HG03108 (cell line): ENCODE measurements around the gene EGFLAM.

Source experiments
- ATAC-seq: cut with Tn5 transposase; IDR thresholded peaks from one replicate; pipeline ENCODE4 v1.9.1; 2021; ENCODE audit warnings: moderate library complexity; ENCODE audit not compliant: unreplicated experiment

EGFLAM gene

DNA sequence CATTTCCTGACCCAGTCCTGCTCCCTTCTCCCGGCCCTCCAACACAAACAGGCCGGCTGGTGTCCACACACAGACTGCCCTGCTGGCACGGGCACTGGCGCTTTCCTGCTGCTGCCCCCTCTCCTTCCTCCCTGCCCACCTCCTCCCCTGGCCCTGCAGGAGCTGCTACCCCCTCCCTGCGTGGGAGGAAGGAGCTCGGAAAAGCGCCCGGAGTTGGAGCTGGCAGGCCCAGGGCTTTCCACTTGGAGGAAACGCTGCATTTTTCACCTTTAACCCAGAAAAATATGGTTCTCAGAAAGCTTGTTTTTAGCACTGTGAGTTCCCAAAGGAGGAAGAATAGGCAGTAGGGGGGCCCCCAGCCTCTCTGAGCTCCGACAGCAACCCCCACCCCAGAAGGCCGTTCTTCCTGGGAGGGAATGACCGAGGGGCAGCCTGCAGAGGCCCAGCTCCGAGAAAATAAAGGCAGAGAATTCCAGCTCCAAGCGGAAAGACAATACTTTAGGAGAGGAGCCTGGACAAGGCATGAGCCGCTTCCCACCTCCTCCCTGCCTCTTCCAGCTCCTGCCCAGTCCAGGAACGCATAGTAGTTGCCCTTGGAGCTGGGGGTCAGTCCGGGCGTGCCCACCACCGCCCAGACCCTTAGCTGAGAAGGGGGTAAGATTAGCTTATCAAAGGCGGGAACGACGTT lies 209.1 kb downstream of the EGFLAM start:
- no peak for ATAC-seq

DNA sequence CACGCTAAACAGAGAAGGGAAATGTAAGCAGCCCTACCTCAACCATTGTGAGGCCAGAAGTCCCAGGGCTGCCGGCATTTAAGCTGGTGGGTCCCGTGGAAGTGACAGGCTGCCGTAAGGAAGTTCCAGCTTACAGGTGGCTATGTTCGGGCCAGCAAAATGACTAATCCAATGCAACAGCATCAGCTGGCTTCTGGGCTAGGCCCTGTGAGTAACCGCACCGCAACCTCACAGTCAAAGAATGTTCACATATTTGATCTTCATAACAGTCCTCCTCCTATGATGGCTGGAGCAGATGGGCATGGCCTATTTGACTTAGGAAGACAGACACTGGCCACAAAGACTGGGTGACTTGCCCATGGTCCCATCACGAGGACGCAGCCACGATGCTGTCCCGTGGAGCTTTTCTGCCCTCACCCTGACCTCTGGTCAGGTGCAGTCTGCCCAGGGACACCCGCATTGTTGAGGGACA lies 209.9 kb downstream of the EGFLAM start:
- no peak for ATAC-seq

DNA sequence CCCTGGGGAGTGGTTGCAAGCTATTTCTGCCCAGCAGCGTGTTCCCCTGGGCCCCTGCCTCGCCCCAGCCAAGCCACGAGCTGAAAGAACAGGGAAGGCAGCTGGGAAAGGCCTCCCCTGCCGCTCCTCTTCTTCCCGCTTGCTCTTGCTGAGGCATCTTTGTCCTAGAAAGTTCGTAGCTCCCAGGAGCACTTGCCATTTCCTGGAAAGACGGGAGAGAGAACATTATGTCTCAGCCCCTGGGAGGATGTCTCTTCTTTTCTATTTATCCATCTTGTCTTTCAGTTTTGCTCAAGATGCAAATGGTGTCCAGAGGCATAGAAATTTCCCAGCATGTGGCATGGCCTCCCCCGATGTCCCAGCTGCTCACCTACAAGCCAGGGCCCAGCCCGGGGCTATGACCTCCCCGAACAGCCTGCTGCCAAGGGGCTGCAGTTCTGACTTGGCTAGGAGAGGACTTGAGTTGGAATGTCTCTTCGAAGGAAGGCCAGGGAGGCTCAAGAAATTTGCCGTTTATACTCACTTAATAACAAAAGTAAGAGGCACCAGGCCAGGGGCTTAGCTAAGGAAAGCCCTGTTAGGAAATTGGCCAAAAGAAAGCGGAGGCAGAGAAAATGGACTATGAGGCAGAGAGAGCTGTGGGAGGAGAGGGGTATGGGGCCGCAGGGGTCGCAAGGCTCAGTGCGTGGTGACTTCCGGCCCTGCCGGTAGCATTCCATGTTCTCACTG lies 210.8 kb downstream of the EGFLAM start:
- ATAC-seq = no peak

DNA sequence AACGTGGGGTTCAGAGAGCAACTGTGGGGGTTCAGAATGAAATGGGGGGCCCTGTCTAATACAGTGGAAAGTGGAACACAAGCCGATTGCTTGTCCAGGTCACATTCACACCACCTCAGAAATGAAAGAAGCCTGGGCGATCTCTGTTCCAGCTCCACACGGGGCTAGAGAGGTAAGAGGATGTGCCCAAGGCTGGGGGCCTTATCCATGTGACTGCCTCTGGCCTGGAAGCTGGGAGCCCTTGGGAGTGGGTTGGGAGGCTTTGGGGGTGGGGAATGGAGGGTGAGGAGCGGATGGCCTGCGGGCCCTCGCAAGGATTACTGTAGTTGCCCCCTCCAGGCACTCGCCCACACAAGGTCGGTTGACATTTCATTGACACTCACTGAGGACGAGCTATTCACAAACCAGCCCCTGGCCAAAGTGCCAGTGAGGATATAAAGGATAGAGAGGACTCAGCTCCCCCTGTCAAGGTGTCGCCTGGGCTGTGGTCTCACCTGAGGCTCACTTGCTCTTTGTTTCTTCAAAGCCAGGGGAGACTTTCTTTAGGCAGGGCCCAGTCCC lies 211.4 kb downstream of the EGFLAM start:
- ATAC-seq = no peak

DNA sequence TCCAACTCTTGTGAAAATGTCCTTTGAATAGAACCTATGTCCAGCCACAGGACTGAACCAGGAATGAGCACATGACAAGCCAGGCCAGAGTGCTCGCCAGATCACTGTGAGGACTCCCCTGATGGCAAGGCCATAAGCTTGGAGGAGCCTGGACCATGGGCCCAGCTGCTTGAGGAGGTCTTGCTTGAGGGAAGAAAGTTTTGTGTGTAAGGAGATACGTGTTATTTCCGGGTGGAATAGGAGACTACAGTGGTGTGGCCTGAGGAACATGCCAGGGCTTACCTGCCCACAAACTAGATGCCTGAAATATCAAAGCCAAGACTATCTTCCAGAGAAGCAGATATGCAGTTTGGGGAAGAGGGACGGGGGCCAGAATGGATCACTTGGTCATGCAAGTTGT lies 213.3 kb downstream of the EGFLAM start:
- no peak for ATAC-seq

DNA sequence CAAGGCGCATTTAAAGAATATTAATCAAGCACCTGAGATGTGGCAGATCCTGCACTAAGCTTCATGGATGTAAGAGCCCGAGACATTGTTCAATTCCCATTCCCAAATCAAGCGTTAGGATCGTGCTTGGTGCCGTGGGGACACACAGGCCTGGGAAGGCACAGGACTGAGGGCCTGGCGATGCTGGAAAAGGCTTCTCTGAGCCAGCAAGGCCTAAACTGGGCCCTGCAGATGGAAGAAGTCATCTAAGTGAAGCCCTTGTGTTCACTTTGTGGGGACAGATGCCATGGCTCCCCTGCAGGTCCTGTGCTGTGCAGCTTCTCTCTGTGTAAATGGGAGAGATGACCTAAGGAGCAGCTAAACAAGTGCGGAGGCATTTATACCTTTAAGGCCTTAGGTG lies 214.2 kb downstream of the EGFLAM start:
- ATAC-seq = no peak

DNA sequence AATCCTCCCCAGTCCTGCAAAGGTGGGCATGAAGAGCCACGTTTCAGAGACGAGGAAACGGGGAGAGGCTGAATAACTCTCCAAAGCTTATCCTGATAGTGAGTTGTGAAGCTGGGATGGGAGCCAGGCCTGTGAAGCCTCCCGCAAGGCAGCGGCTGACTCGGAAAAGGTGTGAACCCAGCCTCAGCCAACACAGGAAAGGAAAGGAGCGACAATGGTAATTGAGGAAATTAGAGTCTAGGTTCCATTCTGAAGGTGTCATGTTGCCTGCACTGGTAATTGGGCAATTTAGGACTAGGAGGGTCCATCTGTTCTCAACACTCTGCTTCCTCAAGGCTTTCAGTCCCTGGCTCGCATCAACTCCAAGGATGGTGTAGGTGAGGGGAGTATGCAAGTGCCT lies 214.6 kb downstream of the EGFLAM start:
- ATAC-seq = no peak

DNA sequence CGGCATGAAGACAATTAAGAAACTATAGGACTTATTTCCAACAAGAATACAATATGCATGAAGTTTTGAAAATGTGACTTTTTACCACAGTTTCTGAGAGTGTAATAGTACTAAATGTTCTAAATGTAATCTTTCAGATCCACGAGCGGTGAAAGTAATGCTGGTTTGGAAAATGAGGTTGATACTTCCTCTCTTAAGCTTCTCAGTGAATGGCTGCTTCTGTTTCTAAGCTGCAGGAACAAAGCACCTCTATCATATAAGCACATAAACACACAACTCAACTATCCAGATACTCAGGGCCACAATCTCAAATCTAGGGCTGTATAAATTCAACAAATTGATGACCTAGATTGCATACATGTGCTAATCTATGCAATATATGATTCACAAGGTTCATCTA lies 219.8 kb downstream of the EGFLAM start:
- no peak for ATAC-seq

DNA sequence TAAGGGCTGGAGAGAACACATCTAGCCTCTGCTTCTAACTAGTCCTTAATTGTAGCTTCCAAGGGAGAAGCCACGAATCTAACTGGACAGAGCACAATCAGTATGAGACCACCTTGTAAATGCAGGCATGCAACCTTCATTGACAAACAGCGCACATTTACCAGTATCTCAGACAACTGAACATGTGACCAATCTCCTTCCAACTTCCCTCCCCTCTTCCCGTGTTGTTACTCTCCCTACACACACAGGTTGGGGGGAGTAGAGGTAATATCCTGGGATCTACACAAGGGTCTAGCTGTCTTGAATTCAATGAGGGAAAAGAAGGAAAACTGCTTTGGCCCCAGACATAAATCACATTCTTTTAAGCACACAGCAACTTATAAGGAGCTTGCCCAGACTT lies 220.5 kb downstream of the EGFLAM start:
- ATAC-seq = no peak

DNA sequence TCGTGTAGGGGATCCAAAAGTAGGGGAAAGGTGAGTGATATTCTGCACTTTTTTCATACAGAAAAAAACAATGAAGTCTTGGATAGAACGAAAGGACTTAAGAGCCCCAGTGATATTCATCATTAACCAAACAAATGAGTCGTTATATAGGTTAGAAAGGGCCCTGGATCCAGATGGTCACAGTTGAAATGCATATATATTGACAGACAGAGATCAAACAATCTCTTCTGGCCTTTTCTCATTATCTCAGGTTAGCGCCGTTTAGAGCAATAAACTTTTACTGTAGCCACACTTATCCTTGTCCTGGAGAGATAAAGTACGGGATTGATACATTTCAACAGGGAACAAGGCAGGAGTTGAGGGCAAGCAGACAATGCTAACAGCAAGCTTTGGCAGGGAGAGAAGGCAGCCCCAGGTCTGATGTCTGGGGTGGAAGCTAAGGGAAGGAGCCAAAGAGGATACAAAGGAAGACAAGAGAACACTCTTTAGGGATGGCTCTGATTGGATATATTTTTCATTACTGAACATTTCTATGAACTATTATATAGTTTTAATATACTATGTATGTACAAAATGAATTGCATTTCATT lies 221.1 kb downstream of the EGFLAM start:
- ATAC-seq = no peak

DNA sequence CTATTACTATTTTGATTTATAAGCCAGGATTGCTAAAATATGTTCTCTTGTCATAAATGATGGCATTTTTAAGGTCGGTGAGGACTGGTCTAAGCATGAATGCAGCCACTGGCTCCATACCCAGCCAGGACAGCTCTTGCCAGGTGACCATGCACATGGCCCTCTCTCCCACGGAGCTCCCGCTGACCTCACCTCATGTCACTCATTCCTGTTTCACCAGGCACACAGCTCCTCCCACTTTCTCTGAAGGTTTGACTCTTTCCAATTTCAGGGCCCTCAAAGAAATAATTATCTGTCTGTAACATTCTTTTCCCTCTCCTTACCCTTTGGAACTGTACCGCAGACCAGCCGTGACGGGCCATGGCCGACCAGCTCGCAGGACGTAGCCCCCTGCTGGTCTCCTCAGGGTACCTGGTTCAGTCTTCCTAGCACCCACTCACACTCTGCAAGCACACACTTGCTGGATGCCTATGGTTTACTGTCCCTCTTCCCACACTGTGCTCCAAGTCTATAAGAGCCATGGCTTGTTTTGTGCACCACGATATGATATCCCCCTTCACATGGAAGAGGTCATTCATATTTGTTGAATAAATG lies 225.5 kb downstream of the EGFLAM start:
- no peak for ATAC-seq

DNA sequence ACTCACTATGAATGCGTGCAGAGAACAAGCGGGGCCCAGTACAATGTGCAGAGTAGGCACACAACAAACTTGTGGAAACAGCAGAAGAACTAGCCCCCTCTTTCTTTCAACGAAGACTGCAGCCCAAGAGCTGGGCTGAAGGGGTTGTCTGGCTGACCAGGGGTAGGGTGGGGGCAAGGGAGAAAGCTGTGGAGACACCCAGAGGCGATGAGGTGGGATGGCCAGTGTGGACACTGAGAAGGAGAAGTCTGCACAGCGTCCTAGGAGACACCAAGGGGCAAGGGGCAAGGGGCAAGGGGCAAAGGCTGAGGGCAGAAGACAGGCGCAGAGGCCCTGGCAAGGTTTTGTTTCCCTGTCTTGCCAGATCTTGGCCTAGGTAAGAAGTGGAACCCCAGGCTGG lies 235.8 kb downstream of the EGFLAM start:
- no peak for ATAC-seq

DNA sequence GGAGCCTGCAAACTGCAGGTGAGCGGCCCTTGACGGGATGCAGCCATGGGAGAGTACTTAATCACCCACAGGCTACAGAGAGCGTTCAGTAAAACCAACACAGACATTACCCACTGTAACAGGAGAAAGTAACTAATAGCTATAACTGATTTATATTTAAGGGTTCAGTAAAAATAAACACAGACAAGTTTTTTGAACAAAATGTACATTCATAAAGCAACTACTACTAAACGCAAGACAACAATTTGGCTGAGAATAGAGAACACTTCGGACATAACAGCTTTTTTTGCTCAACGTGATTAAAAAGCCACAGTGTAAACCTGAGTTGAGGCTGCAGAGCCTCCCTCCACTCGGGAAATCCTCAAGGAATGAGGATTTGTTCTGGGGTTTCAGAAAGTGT lies 236.4 kb downstream of the EGFLAM start:
- ATAC-seq = no peak

DNA sequence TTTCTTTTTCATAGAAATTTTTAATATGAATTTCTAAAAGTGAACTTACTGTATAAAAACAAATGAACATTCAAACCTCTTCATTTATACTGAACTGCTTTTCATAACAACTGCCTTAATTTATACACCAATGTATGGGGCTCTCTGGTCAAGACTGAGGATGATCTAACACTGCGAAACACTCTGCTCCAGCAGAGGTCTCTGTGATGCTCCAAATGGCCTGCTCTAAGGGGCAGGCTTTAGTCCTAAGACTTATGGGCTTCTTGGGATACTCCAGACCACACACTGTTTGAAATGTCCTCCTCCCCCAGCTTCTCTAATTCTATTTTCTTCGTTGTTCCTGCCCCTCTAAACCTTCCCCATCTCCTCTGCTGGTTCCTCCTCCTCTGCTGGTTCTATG lies 239.6 kb downstream of the EGFLAM start:
- ATAC-seq = no peak

DNA sequence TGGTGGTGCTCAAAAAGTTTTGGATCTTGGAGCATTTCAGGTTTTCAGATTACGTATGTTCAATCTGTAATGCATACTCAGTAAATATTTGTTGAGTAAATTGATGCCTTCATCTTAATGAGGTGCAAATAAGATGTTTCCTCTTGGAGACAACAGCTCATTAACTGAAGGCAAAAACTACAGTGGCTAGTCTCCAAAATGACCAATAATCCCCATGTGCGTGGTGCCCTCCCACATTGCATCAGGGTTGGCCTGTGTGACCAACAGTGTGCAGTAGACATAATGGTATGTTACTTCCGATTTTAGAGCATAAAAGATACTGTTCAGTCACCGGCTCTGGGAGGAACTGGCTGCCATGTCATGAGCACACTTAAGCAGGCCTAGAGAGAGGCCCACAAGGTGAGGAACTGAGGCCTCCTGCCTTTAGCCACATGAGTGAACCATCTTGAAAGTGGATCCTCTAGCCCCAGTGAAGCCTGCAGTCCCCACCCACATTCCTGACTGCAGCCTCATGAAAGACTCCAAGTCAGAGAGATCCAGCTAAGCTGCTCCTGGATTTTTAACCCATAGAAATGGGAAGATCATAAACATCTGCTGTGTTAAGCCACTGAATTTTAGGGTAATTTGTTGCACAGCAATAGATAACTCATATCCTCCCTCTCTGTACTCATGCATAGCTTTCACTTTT lies 242.4 kb downstream of the EGFLAM start:
- ATAC-seq = no peak

DNA sequence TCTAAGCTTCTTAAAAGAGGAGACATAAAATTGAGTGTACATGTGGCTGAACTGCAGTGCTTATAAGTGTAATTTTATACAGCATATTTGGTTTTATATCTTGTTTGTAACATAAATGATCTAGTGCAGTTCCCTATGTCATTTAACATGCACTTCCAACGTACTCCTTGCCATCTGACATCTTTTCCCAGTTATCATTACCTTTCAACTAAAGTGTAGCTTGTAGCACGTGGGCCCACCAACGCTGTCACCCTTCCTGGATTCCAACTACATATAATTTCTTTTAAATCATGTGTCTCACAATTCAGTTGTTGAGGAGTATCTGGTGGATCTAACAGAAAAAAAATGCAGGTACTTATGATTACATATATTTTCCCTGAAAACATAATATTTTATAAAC lies 247.9 kb downstream of the EGFLAM start:
- ATAC-seq = no peak

DNA sequence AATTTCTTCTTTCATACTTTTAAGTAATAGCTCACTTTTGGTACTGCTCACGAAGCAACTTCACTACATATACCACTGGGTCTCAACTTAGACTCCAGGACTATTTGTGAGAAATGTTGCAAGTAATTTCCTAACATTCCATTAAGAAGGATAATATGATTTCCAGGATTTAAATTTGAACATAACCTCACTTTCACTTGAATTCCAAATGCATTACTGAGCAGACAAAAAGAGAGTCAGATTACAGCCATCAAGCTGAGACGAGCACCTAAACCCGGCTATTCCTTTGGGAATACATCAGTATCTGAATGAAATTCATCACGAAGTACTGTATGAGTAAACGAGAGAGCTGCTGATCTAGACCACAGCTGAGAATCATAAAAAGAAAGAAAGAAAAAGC lies 250.8 kb downstream of the EGFLAM start:
- ATAC-seq = no peak
